ENCODE results near the gene CABCOCO1.

Gene CABCOCO1

GRCh38 chr10:61617180-61617579 lies 45.5 kb upstream of the CABCOCO1 start:
- TF ChIP-seq OSR1 (CRISPR knock-in tag; IDR thresholded peaks at IDR 0.05) = no peak
- no peak for TF ChIP-seq PATZ1 (CRISPR knock-in tag; IDR thresholded peaks at IDR 0.05; ENCODE audit: borderline replicate concordance)
- TF ChIP-seq ZNF70 (CRISPR knock-in tag; IDR thresholded peaks at IDR 0.05) = no peak
- no peak for TF ChIP-seq RARB (CRISPR knock-in tag; IDR thresholded peaks at IDR 0.05)
- TF ChIP-seq PPARA (CRISPR knock-in tag; IDR thresholded peaks at IDR 0.05; ENCODE audit: borderline replicate concordance) = no peak
- TF ChIP-seq SNAI2 (CRISPR knock-in tag; IDR thresholded peaks at IDR 0.05) = no peak
- TF ChIP-seq ZC3H10 (CRISPR knock-in tag; IDR thresholded peaks at IDR 0.05) = no peak
- TF ChIP-seq ZNF8 (CRISPR knock-in tag; IDR thresholded peaks at IDR 0.05) = no peak
- no peak for TF ChIP-seq ESRRG (CRISPR knock-in tag; IDR thresholded peaks at IDR 0.05)
- no peak for TF ChIP-seq POU6F1 (CRISPR knock-in tag; IDR thresholded peaks at IDR 0.05; ENCODE audit: borderline replicate concordance, low read depth)
- no peak for TF ChIP-seq TCF4 (CRISPR knock-in tag; IDR thresholded peaks at IDR 0.05; ENCODE audit: borderline replicate concordance)
- TF ChIP-seq CSRNP3 (CRISPR knock-in tag; IDR thresholded peaks at IDR 0.05) = no peak
- no peak for TF ChIP-seq ZNF565 (CRISPR knock-in tag; conservative IDR thresholded peaks at IDR 0.05; ENCODE audit: low read depth)
- TF ChIP-seq BACH2 (CRISPR knock-in tag; IDR thresholded peaks at IDR 0.05; ENCODE audit: borderline replicate concordance) = no peak
- TF ChIP-seq CSDC2 (CRISPR knock-in tag; IDR thresholded peaks at IDR 0.05) = no peak
- no peak for TF ChIP-seq ARNTL (CRISPR knock-in tag; IDR thresholded peaks at IDR 0.05; ENCODE audit: borderline replicate concordance, low read depth)
- ATAC-seq = no peak

- ATAC-seq = no peak
- no peak for TF ChIP-seq ZNF565 (CRISPR knock-in tag; conservative IDR thresholded peaks at IDR 0.05; ENCODE audit: low read depth)
These were observed 45.1 kb upstream of the CABCOCO1 start for GRCh38 chr10:61617586-61617985.

GRCh38 chr10:61618388-61618961 lies 44.3 kb upstream of the CABCOCO1 start:
- no peak for TF ChIP-seq ZNF8 (CRISPR knock-in tag; IDR thresholded peaks at IDR 0.05)
- TF ChIP-seq TCF4 (CRISPR knock-in tag; IDR thresholded peaks at IDR 0.05; ENCODE audit: borderline replicate concordance) = no peak
- TF ChIP-seq ZFP3 (CRISPR knock-in tag; IDR thresholded peaks at IDR 0.05) = no peak
- peak; percentile 75 for TF ChIP-seq ISL1 (CRISPR knock-in tag; IDR thresholded peaks at IDR 0.05)
- no peak for TF ChIP-seq CSRNP3 (CRISPR knock-in tag; IDR thresholded peaks at IDR 0.05)
- no peak for TF ChIP-seq CREB5 (CRISPR knock-in tag; IDR thresholded peaks at IDR 0.05; ENCODE audit: low read depth)
- peak; percentile 54; the same call in 1 of the 2 replicates for TF ChIP-seq TOX (CRISPR knock-in tag; IDR thresholded peaks at IDR 0.05; ENCODE audit: borderline replicate concordance)
- TF ChIP-seq ZNF565 (CRISPR knock-in tag; conservative IDR thresholded peaks at IDR 0.05; ENCODE audit: low read depth) = no peak
- no peak for TF ChIP-seq CSDC2 (CRISPR knock-in tag; IDR thresholded peaks at IDR 0.05)
- TF ChIP-seq SNAI2 (CRISPR knock-in tag; IDR thresholded peaks at IDR 0.05) = no peak
- ATAC-seq = peak; percentile 62

GRCh38 chr10:61620506-61620905 lies 42.2 kb upstream of the CABCOCO1 start:
- no peak for ATAC-seq
- no peak for TF ChIP-seq OSR1 (CRISPR knock-in tag; IDR thresholded peaks at IDR 0.05)

Data from SK-N-SH treated with all-trans-retinoic acid at 6 μM for 48 hours (cell line).